ENCODE data around the gene TBX1.

TBX1 gene

GRCh38 chr22:19800306-19800705 is 39.7 kb downstream of the TBX1 start:
- DNase-seq (ENCODE audit: low read depth in 2 of 2): no peak

DNA sequence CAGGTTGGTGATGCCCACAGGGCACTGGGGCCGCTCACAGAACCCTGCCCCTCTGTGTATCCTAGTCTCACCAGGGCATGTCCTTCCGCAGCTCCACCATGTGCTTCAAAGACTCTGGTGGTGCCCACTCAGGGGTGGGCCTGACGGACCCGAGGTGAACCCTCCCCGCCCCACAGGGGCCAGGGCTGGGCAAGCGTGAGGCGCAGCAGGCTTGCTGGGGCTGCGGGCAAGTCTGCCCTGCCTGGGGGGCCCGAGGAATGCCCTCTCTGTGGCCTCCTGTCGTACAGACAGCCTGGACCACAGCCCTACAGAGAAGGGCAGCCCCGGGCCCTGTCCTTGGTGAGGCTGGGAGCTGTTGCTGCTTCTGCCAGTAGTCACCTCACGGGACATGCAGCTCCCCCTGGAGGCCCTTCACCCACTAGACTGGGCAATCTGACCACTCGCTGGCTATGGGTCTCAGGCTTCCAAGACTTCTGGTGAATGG is 40.2 kb downstream of the TBX1 start:
- DNase-seq (ENCODE audit: low read depth in 2 of 2): no peak

GRCh38 chr22:19801340-19802000 is 40.9 kb downstream of the TBX1 start:
- DNase-seq (ENCODE audit: low read depth in 2 of 2): no peak

- DNase-seq (ENCODE audit: low read depth in 2 of 2): no peak
Measured at GRCh38 chr22:19802001-19802893, 41.7 kb downstream of the TBX1 start.

GRCh38 chr22:19802894-19803735 is 42.5 kb downstream of the TBX1 start:
- no peak for DNase-seq (ENCODE audit: low read depth in 2 of 2)

- DNase-seq (ENCODE audit: low read depth in 2 of 2): no peak
Measured at GRCh38 chr22:19803736-19804267, 43.2 kb downstream of the TBX1 start.

- DNase-seq (ENCODE audit: low read depth in 2 of 2): no peak
Measured at GRCh38 chr22:19805821-19806212, 45.2 kb downstream of the TBX1 start.

- DNase-seq (ENCODE audit: low read depth in 2 of 2): no peak
Measured at GRCh38 chr22:19806213-19807160, 45.9 kb downstream of the TBX1 start.

DNA sequence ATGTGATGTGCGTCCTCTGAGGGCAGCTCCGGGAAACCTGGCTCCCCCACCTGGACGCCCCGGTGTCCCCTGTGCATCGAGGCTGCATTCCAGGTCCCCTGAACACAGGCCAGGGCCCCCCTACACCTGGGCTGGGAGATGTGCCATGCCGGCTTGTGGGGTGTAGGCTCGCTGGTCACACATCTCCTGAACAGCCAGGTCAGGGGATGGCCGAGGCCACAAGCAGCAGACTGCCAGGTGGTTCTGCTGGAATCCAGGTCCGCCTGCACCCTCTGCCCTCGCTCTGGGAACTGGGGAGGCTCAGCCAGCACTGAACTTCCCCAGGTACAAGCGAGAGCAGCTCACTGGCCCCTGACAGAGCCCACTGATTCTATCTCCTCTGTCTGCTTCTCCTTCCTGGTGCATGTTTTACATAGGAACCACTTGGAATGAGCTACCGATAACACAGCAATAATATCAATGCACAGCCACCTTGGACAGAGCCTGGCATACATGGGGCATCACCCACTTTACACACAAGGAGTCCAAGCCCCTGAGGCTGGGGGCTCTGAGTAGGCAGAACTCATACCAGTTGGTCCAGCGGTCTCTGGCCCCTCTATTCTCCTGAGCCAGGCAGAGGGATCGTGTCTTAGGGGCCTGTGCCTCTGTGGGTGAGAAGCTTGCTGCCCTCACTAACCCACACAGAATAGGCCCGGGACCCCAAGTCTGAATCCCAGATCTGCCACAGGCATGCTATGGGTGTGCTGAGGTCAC is 46.8 kb downstream of the TBX1 start:
- no peak for DNase-seq (ENCODE audit: low read depth in 2 of 2)

- no peak for DNase-seq (ENCODE audit: low read depth in 2 of 2)
Measured at GRCh38 chr22:19807914-19808872, 47.6 kb downstream of the TBX1 start.

DNA sequence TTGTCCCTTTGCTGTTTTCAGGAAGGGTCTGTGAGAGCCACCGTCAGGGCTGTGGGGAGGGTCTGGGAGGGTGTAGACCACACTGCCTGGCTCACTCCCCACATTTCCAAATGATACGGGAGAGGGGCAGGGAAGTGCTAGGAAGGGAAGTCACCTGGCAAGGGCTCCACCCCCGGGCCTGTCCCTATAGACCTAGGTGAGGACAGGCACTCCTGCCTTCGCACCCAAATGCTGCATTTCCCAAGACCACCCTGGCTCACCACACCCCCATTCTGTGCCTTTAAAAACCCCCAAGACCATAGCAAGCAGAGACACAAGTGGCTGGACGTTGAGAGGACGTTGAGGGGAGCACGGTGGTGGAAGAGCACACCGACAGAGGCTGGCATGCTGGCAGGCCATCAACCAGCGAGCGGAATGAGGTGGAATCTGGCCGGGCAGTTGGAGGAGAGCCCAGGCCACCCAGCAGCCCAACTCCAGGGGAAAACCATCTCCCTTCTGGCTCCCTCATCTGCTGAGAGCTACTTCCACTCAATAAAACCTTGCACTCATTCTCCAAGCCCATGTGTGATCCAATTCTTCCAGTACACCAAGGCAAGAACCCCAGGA is 48.4 kb downstream of the TBX1 start:
- DNase-seq (ENCODE audit: low read depth in 2 of 2): no peak

DNA sequence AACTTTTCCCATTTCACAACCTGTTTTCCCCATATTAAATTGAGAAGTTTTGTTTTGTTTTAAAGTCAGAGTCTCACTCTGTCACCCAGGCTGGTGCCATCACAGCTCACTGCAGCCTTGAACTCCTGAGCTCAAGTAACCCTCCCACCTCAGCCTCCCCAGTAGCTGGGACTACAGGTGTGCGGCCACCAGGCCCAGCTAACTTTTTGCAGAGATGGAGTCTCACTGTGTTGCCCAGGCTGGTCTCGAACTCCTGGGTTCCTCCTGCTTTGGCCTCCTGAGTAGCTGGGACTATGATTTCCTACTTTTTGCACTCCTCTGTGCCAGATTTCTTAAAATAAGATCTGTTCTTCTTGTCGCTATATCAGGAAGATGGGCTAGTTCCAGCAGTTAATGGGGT is 49.2 kb downstream of the TBX1 start:
- DNase-seq (ENCODE audit: low read depth in 2 of 2): no peak

- no peak for DNase-seq (ENCODE audit: low read depth in 2 of 2)
Measured at GRCh38 chr22:19810381-19811201, 50.0 kb downstream of the TBX1 start.

- DNase-seq (ENCODE audit: low read depth in 2 of 2): no peak
Measured at GRCh38 chr22:19811211-19811621, 50.6 kb downstream of the TBX1 start.

DNA sequence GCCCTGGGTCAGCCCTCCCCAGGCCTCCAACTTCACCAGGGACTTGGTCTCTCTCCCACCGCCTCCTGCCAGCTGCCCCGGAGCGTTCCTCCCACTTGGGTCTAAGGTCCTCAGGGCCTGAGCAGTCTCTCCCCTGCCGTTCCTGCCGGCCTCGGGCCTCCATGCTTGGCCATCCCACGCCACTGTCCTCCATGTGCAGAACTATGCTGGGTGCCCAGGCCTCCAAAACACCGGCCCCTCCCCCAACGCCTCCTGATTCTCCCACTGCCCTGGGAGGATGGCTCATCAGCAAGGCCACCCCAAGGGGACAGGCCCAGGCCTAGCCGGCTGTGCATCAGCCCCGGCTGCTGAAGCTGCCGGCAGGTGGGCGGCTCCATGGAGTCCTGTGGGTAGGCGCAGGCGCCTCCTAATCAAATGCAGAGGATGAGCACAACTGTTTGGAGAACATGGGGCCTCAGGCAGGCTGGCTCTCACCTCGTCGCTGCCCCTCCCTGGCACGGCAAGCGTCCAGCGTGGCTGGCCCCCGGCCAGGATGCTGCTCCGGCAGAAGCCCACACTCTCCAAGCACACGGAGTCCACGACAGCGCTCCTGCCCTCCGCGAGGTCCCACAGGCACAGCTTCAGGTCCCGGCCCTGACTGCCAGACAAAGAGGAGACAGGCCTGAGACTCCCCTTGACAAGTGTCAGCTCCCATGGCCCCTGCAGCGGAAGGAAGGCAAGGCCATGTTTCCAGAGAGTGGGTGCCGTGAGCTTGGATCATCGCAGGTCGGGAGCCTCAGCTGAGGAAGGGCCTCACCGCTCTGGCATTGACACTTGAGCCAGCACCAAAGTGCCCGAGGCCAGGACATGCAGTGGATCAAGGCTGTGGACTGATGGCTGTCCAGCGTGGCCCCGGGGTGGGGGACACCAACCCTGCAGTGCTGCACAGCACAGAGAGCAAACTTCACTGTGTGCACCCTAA is 51.5 kb downstream of the TBX1 start:
- DNase-seq (ENCODE audit: low read depth in 2 of 2): no peak

DNA sequence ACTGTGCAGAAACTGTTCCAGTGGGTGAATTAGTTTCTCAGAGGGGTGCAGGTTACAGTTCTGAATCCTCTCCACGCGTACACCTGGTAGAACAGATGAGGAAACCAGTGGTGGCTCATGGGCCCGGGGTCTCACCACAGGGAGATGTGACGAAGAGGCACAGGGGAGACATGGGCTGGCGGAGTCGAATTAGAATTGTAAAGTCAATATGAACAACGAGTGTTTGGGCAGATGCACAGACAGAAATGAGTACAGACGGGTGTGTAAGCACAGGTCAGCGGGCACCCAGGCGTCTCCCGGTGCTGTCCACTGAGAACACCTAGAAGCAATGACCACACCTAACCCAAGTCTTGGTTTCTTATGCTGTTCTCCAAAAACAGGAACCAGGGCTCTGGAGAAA is 52.3 kb downstream of the TBX1 start:
- no peak for DNase-seq (ENCODE audit: low read depth in 2 of 2)

Measured in stimulated activated CD8-positive, alpha-beta memory T cell treated with anti-CD3 and anti-CD28 coated beads, Interleukin-15, amount 100 ng/mL, for 48 hours (primary cell).